Parathyroid adenoma (tissue), 2 donors: ENCODE results near the gene SH3GL3.

Source experiments
- H2AFZ ChIP-seq: fragments of 300-600 bp; sonication (generic); one replicate; pipeline ENCODE4 v1.7.0; 2017; ENCODE audit warnings: antibody characterized with exemption, mild to moderate bottlenecking
- H3K27ac ChIP-seq: fragments of 300-600 bp; sonication (generic); one replicate; pipeline ENCODE4 v1.7.0; 2017
- H3K27me3 ChIP-seq: fragments of 300-600 bp; sonication (generic); one replicate; pipeline ENCODE4 v1.7.0; 2017; ENCODE audit warnings: low read length; ENCODE audit not compliant: control insufficient read depth, insufficient read depth
- H3K36me3 ChIP-seq: fragments of 300-600 bp; sonication (generic); one replicate; pipeline ENCODE4 v1.7.0; 2017; ENCODE audit warnings: low read length; ENCODE audit not compliant: control insufficient read depth, insufficient read depth
- H3K4me1 ChIP-seq: fragments of 300-600 bp; sonication (generic); one replicate; pipeline ENCODE4 v1.7.0; 2017; ENCODE audit warnings: control low read depth
- H3K4me2 ChIP-seq: fragments of 300-600 bp; sonication (generic); one replicate; pipeline ENCODE4 v1.7.0; 2017; ENCODE audit warnings: low read length
- H3K4me3 ChIP-seq: fragments of 300-600 bp; sonication (generic); one replicate; pipeline ENCODE4 v1.7.0; 2017; ENCODE audit warnings: low read depth, low read length
- H3K79me2 ChIP-seq: fragments of 300-600 bp; sonication (generic); one replicate; pipeline ENCODE4 v1.7.0; 2017; ENCODE audit warnings: control low read depth
- H3K9ac ChIP-seq: fragments of 300-600 bp; sonication (generic); one replicate; pipeline ENCODE4 v1.7.0; 2017; ENCODE audit warnings: mild to moderate bottlenecking
- H3K9me3 ChIP-seq: fragments of 300-600 bp; sonication (generic); one replicate; pipeline ENCODE4 v1.7.0; 2017; ENCODE audit warnings: low read length; ENCODE audit not compliant: control insufficient read depth
- TF ChIP-seq, protein P1 (sequence below): fragments of 300-600 bp; sonication (generic); IDR thresholded peaks from one replicate; pipeline ENCODE4 v1.7.0; 2017; ENCODE audit warnings: antibody characterized with exemption, mild to moderate bottlenecking
- donor health status: primary hyperparathyroidism.

Gene SH3GL3

DNA sequence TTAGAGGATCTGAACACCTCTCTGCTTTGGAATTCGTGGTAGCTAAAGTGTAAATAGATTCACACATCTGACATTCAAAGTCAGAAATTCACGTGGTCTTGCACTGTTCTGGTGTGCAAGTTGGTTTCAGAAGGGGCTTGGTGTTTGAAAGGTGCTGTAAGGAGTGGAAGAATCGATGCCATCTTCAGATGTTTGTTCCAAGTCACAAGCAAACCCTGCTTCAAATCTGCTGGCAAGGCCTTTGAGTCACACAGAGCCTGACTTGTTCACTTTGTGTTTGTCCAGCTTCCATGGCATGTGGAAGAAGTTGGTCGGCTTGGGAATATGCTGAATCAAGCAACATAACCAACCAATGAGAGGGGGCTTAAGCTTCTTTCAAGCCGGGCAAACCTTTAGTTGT, 44.3 kb downstream of the SH3GL3 start:
- Histone ChIP-seq H3K27me3 (no peaks in the 10 kb centered on the region), H3K36me3 (no peaks in the 10 kb centered on the region), H3K4me2 (no peak overlapping the region), H2AFZ (no peak overlapping the region), H3K4me3 (no peak overlapping the region), H3K79me2 (no peaks in the 10 kb centered on the region), H3K27ac (no peak overlapping the region), H3K9ac (no peak overlapping the region), H3K4me1 (no peaks in the 10 kb centered on the region), H3K9me3 (no peaks in the 10 kb centered on the region)
- TF ChIP-seq, protein P1, sequence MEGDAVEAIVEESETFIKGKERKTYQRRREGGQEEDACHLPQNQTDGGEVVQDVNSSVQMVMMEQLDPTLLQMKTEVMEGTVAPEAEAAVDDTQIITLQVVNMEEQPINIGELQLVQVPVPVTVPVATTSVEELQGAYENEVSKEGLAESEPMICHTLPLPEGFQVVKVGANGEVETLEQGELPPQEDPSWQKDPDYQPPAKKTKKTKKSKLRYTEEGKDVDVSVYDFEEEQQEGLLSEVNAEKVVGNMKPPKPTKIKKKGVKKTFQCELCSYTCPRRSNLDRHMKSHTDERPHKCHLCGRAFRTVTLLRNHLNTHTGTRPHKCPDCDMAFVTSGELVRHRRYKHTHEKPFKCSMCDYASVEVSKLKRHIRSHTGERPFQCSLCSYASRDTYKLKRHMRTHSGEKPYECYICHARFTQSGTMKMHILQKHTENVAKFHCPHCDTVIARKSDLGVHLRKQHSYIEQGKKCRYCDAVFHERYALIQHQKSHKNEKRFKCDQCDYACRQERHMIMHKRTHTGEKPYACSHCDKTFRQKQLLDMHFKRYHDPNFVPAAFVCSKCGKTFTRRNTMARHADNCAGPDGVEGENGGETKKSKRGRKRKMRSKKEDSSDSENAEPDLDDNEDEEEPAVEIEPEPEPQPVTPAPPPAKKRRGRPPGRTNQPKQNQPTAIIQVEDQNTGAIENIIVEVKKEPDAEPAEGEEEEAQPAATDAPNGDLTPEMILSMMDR: no peak

DNA sequence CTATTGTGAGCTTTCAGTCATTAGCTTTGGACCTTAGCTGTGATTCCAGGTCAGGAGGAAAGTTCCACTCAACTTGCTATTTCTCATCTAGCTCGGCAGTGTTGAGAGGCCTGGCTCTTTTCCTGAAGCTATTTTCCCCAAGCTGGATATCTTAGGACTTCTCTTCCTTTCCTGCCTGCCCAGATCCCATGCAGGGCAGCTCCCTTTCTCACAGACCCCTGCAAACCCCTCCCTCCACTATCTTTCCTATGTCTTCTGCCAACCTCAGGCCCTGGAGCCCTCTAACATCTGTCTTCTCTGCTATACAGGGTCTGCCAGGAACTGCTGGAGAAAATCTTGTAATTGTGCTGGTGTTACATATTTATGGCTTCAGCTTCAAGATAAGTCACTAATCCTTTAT, 49.6 kb downstream of the SH3GL3 start:
- H3K9ac ChIP-seq: no peak overlapping the region
- no peak overlapping the region for H3K4me3 ChIP-seq
- H2AFZ ChIP-seq: no peak overlapping the region
- H3K4me1 ChIP-seq: no peaks in the 10 kb centered on the region
- TF ChIP-seq, protein P1: no peak
- no peaks in the 10 kb centered on the region for H3K79me2 ChIP-seq
- no peak overlapping the region for H3K4me2 ChIP-seq
- no peaks in the 10 kb centered on the region for H3K27me3 ChIP-seq
- no peak overlapping the region for H3K27ac ChIP-seq
- H3K36me3 ChIP-seq: no peaks in the 10 kb centered on the region
- no peaks in the 10 kb centered on the region for H3K9me3 ChIP-seq

DNA sequence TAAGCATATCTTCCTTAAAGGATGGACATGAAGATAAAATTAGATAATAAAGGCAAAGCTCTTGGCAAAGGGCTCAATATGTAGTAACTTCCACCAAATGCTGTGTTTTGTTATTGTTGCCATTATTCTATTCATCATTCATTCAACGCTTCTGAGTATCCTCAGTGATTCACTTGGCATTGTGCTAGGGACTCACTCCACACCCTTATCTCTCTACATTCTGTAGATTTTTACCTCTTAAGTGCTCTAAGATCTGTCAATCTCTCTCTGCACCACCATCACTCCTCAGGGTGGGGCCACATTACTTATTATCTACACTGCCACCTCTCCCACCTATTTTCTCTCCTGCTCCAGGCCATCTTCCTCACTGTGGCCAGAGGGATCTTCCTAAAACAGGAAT, 51.2 kb downstream of the SH3GL3 start:
- H2AFZ ChIP-seq: no peak overlapping the region
- H3K36me3 ChIP-seq: no peaks in the 10 kb centered on the region
- TF ChIP-seq, protein P1: no peak
- no peaks in the 10 kb centered on the region for H3K9me3 ChIP-seq
- no peak overlapping the region for H3K9ac ChIP-seq
- no peaks in the 10 kb centered on the region for H3K4me1 ChIP-seq
- no peak overlapping the region for H3K27ac ChIP-seq
- no peak overlapping the region for H3K4me2 ChIP-seq
- no peak overlapping the region for H3K4me3 ChIP-seq
- H3K79me2 ChIP-seq: no peaks in the 10 kb centered on the region
- H3K27me3 ChIP-seq: no peaks in the 10 kb centered on the region

DNA sequence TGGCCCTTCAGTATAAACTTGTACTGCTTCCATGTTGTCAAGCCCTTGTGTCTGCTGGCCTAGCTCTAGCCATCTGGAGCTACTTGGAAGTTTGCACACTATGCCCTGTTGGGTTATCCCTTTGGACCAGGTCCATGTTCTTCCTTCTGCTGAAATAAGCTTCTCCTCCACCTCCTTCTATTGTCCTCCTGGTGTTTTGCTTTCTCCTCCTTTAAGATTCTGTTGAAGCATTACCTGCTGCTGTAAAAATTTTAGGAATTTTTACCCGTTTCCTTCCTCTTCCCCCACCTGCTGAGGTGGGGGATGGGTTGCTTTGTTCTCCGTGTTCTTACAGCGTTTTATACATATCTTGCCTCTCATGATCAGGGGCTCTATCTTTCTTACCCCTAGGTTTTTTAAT, 51.7 kb downstream of the SH3GL3 start:
- Histone ChIP-seq H3K9ac (no peak overlapping the region), H3K4me1 (no peaks in the 10 kb centered on the region), H3K79me2 (no peaks in the 10 kb centered on the region), H3K27me3 (no peaks in the 10 kb centered on the region), H3K27ac (no peak overlapping the region), H2AFZ (no peak overlapping the region), H3K36me3 (no peaks in the 10 kb centered on the region), H3K9me3 (no peaks in the 10 kb centered on the region), H3K4me3 (no peak overlapping the region), H3K4me2 (no peak overlapping the region)
- TF ChIP-seq, protein P1: no peak

DNA sequence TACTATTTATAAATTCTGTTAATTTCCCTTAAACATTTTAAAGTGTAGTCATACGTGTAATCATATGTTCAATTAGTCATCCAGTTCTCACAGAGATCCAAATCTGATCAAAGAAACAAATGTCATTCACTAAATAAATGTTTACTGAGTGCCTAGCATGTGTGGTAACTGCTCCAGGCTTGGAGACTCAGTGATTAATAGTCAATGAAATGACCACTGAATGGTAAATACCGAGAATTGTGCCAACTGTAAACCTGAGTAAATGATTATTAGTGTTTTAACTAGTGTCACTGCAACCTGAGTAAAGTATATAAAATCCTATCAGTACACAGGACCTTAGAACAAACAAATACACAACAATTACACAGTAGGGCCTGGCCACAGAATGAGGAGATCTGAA, 52.3 kb downstream of the SH3GL3 start:
- Histone ChIP-seq H3K9me3 (no peaks in the 10 kb centered on the region), H3K27ac (no peak overlapping the region), H3K79me2 (no peaks in the 10 kb centered on the region), H3K4me3 (no peak overlapping the region), H3K36me3 (no peaks in the 10 kb centered on the region), H2AFZ (no peak overlapping the region), H3K4me2 (no peak overlapping the region), H3K27me3 (no peaks in the 10 kb centered on the region), H3K4me1 (no peaks in the 10 kb centered on the region), H3K9ac (no peak overlapping the region)
- TF ChIP-seq, protein P1: no peak
